A549 treated with RU486 at 1 μM for 4 hours (cell line): ENCODE results near the gene ZNF135. TPM values are rescaled to one million over a fixed set of nuclear protein-coding genes. Genes with fewer than 3 reads are reported as not detected.

Source experiments
- total RNA-seq: library from RNA; stranded (reverse); fragments of 200-300 nt; extraction: Qiagen RNA extraction; gene quantifications from 5 replicates; pipeline ENCODE4 v1.2.3, GENCODE V29; 2022; ENCODE audit warnings: low read depth

The ZNF135 gene
- not detected in 5 replicates for total RNA-seq

GRCh38 chr19:58059003-58059670 lies at the start of gene ZNF135:
TSS of gene ZNF135 (plus strand) at chr19:58059282. CDS start at chr19:58060003, 721 bp downstream.

DNA sequence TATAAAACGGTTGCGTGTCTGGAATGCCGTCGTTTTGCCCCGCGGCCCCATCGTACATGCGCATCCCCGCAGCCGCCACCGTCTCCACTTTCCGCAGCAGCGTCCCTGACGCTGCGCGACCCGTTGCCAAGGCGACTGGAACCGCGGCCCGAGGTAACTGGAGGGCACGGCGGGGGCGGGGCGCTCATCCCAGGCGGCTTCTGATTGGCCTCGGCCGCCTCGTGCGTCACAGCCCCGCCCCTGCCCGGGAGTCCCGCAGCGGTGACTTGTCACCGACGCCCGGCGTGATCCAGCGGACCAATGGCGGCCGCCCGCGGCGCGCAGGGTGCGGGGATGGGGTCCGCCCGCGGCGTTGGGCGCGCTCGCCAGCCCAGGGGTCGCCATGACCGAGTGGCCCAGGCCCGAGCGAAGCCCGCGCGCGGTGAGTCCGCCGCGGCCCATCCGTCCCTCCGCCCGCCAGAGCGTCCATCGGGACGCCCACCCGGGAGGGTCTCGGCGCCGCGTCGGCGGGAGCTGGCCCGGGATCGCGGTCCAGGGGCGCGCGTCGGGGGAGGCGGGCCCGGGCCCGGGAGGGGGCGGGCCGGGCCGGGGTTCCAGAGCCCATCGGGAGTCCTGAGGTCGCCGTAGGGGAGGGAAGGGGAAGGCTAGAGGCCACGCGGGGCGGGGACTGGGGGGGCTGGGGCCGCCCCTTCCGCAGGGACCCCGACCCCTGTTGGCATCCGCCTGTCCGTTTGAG lies 25.2 kb upstream of the ZNF135 start, which contains the start of gene ZSCAN1:
TSS of gene ZSCAN1 (plus strand) at position 285 of the 736 bp plus-strand sequence. CDS start 3,812 bp downstream, outside the sequence.

GRCh38 chr19:58097781-58098681 lies 38.9 kb downstream of the ZNF135 start, which contains the start of gene ZSCAN18:
TSS of gene ZSCAN18 (minus strand) at chr19:58098231. CDS start at chr19:58090267, 7,964 bp downstream.

Other genes with a start within 250 kb of the ZNF135 start
- gene ZNF552, start 244.4 kb upstream of the ZNF135 start, total RNA-seq, result 4.5 to 6.3 TPM (median 5.4 TPM) in 5 replicates
- 7.5 to 11.4 TPM (median 8.0 TPM) in 5 replicates for gene ZNF587B, start 229.0 kb upstream of the ZNF135 start, total RNA-seq
- 4.8 to 7.8 TPM (median 6.4 TPM) in 5 replicates for gene ZNF587, start 209.4 kb upstream of the ZNF135 start, total RNA-seq
- gene ZNF814, start 170.2 kb upstream of the ZNF135 start, total RNA-seq, result 1.8 to 2.6 TPM (median 2.5 TPM) in 5 replicates
- gene ZNF417, start 142.7 kb upstream of the ZNF135 start, total RNA-seq, result 2.5 to 4.8 TPM (median 4.1 TPM) in 5 replicates
- gene ZNF418, start 123.9 kb upstream of the ZNF135 start, total RNA-seq, result 0.74 to 1.7 TPM (median 0.82 TPM) in 5 replicates
- 1.2 to 1.8 TPM (median 1.3 TPM) in 5 replicates for gene ZNF256, start 111.6 kb upstream of the ZNF135 start, total RNA-seq
- 0.15 TPM in 1 of 5 replicates, not detected in the others for gene C19orf18, start 84.7 kb upstream of the ZNF135 start, total RNA-seq
- 1.3 to 3.0 TPM (median 2.7 TPM) in 5 replicates for gene ZNF606, start 56.5 kb upstream of the ZNF135 start, total RNA-seq
- not detected in 5 replicates for gene ZSCAN1, start 25.3 kb upstream of the ZNF135 start, total RNA-seq
- 2.2 to 2.8 TPM (median 2.3 TPM) in 5 replicates for gene ZSCAN18, start 38.9 kb downstream of the ZNF135 start, total RNA-seq
- 2.6 to 3.4 TPM (median 3.0 TPM) in 5 replicates for gene ZNF329, start 91.5 kb downstream of the ZNF135 start, total RNA-seq
- gene ZNF274, start 123.8 kb downstream of the ZNF135 start, total RNA-seq, result 11.6 to 15.7 TPM (median 13.2 TPM) in 5 replicates
- 16.8 to 28.0 TPM (median 18.4 TPM) in 5 replicates for gene ZNF544, start 169.6 kb downstream of the ZNF135 start, total RNA-seq
- gene ZNF8, start 219.7 kb downstream of the ZNF135 start, total RNA-seq, result 0.92 to 1.4 TPM (median 1.2 TPM) in 5 replicates
- 89.1 to 120 TPM (median 93.3 TPM) in 5 replicates for gene ERVK3-1, start 246.1 kb downstream of the ZNF135 start, total RNA-seq